ENCODE data around the gene POC5.

The POC5 gene

DNA sequence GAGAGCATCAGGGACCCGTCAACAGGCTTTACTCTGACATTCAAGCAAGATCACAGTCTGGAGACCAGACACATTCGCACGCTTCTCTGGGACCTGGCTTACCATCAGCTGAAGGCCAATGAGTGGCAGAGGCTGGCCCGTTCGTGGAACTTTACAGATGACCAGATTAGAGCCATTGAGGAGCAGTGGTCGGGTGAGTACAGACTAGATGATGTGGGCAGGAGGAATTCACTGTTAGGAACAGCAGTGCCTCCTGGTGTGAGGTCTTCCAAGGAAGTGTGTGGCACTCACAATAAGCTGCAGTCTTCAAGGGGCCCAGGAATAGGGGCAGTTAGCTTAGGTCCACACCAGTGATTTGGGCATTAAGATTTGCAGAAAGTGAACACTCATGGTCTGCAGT, 50.4 kb downstream of the POC5 start:
- H3K9ac ChIP-seq (ENCODE audit: low read depth, low read length), result no peak overlapping the region
- H3K4me3 ChIP-seq (ENCODE audit: low read depth in 1 of 2, low read length in 2 of 2), result no peak overlapping the region
- H2AFZ ChIP-seq (ENCODE audit: low read depth, low read length), result no peak overlapping the region
- ATAC-seq (ENCODE audit: insufficient read depth, low read depth) (no peak), DNase-seq (no peak)
- no peaks in the 10 kb centered on the region for H3K79me2 ChIP-seq (ENCODE audit: insufficient read depth, low read length)
- no peak overlapping the region for H3K27ac ChIP-seq (ENCODE audit: low read length)
- no peaks in the 10 kb centered on the region for H3K9me3 ChIP-seq (ENCODE audit: insufficient read depth, low read length, severe bottlenecking)
- no peaks in the 10 kb centered on the region for H4K20me1 ChIP-seq (ENCODE audit: insufficient read depth, low read length)
- H3K4me2 ChIP-seq (ENCODE audit: insufficient read depth, low read length), result no peak overlapping the region
- no peaks in the 10 kb centered on the region for H3K36me3 ChIP-seq (ENCODE audit: insufficient read depth, low read length)
- H3K27me3 ChIP-seq (ENCODE audit: insufficient read depth, low read length, poor library complexity), result no peaks in the 10 kb centered on the region
- no peaks in the 10 kb centered on the region for H3K4me1 ChIP-seq (ENCODE audit: insufficient read depth, low read length)
- TF ChIP-seq, protein P1, sequence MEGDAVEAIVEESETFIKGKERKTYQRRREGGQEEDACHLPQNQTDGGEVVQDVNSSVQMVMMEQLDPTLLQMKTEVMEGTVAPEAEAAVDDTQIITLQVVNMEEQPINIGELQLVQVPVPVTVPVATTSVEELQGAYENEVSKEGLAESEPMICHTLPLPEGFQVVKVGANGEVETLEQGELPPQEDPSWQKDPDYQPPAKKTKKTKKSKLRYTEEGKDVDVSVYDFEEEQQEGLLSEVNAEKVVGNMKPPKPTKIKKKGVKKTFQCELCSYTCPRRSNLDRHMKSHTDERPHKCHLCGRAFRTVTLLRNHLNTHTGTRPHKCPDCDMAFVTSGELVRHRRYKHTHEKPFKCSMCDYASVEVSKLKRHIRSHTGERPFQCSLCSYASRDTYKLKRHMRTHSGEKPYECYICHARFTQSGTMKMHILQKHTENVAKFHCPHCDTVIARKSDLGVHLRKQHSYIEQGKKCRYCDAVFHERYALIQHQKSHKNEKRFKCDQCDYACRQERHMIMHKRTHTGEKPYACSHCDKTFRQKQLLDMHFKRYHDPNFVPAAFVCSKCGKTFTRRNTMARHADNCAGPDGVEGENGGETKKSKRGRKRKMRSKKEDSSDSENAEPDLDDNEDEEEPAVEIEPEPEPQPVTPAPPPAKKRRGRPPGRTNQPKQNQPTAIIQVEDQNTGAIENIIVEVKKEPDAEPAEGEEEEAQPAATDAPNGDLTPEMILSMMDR (IDR thresholded peaks at IDR 0.05; ENCODE audit: borderline replicate concordance, extremely low read depth, low read length, poor library complexity, severe bottlenecking), result no peak
- TF ChIP-seq EZH2 (IDR thresholded peaks at IDR 0.05; ENCODE audit: borderline replicate concordance, low read depth, low read length, severe bottlenecking), result no peak

DNA sequence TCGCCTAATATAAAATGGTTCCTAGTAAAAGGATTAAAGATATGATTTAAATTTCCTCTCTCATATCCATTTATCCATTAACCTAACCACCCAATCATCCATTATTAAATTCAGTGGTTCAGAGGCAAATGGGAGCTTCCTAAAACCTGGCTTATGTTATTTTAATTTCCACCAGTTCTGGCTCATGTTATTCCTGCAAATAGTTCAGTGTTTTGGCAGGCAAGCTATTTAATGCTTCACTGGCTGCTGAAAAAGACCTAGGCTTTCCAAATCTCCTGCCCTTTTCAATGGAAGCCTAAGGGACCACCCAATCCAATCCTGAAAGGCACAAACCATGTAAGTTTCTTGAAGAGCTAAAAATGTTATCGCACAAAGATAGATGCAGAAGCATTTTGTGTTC, 52.3 kb downstream of the POC5 start:
- no peak for TF ChIP-seq EZH2 (IDR thresholded peaks at IDR 0.05; ENCODE audit: borderline replicate concordance, low read depth, low read length, severe bottlenecking)
- TF ChIP-seq, protein P1 (IDR thresholded peaks at IDR 0.05; ENCODE audit: borderline replicate concordance, extremely low read depth, low read length, poor library complexity, severe bottlenecking), result no peak
- Histone ChIP-seq H4K20me1 (ENCODE audit: insufficient read depth, low read length) (no peaks in the 10 kb centered on the region), H3K4me3 (ENCODE audit: low read depth in 1 of 2, low read length in 2 of 2) (no peak overlapping the region), H3K9ac (ENCODE audit: low read depth, low read length) (no peak overlapping the region), H3K79me2 (ENCODE audit: insufficient read depth, low read length) (no peaks in the 10 kb centered on the region), H3K4me1 (ENCODE audit: insufficient read depth, low read length) (no peaks in the 10 kb centered on the region), H3K27ac (ENCODE audit: low read length) (no peak overlapping the region), H3K27me3 (ENCODE audit: insufficient read depth, low read length, poor library complexity) (no peaks in the 10 kb centered on the region), H3K36me3 (ENCODE audit: insufficient read depth, low read length) (no peaks in the 10 kb centered on the region), H3K9me3 (ENCODE audit: insufficient read depth, low read length, severe bottlenecking) (no peaks in the 10 kb centered on the region), H3K4me2 (ENCODE audit: insufficient read depth, low read length) (no peak overlapping the region), H2AFZ (ENCODE audit: low read depth, low read length) (no peak overlapping the region)
- ATAC-seq (ENCODE audit: insufficient read depth, low read depth), result no peak
- no peak for DNase-seq

DNA sequence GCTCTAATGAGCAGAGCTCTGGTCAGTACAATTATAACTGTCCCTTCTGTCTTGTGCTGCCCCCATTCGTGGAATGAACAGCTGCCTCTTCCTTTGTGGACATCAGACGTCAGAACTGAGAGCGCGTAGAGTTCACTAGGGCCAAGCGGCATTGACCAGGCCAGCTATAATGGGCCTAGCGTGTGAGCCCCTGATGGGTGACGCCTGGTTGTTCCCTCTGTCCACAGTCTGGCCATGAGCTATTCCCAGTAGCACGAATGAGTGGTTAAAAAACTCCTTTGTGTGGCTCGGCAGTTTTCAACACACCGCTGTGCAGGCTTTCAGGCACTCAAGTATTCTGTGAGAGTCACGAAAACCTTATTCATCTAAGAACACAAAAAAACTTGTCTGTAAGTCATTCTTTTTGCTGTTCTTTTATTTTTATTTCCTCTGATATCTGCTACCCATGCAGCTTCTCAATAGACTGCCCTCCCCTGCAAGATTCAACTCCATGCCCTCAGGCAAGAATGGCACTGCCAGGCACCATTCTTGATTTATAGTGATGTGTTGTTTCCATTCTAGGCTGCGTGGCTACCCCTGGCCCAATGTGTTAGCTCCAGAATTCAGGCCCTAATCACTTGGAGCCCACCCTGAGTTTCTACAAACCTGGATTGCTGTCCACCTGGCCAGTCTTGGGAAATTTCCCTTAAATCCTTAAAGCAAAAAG, 53.5 kb downstream of the POC5 start:
- Histone ChIP-seq H2AFZ (ENCODE audit: low read depth, low read length) (no peak overlapping the region), H3K4me1 (ENCODE audit: insufficient read depth, low read length) (no peaks in the 10 kb centered on the region), H3K36me3 (ENCODE audit: insufficient read depth, low read length) (no peaks in the 10 kb centered on the region), H3K9me3 (ENCODE audit: insufficient read depth, low read length, severe bottlenecking) (no peaks in the 10 kb centered on the region), H3K4me2 (ENCODE audit: insufficient read depth, low read length) (no peak overlapping the region), H3K4me3 (ENCODE audit: low read depth in 1 of 2, low read length in 2 of 2) (no peak overlapping the region), H3K9ac (ENCODE audit: low read depth, low read length) (no peak overlapping the region), H3K27me3 (ENCODE audit: insufficient read depth, low read length, poor library complexity) (no peaks in the 10 kb centered on the region), H4K20me1 (ENCODE audit: insufficient read depth, low read length) (no peaks in the 10 kb centered on the region), H3K27ac (ENCODE audit: low read length) (no peak overlapping the region), H3K79me2 (ENCODE audit: insufficient read depth, low read length) (no peaks in the 10 kb centered on the region)
- no peak for ATAC-seq (ENCODE audit: insufficient read depth, low read depth)
- no peak for TF ChIP-seq EZH2 (IDR thresholded peaks at IDR 0.05; ENCODE audit: borderline replicate concordance, low read depth, low read length, severe bottlenecking)
- TF ChIP-seq, protein P1 (IDR thresholded peaks at IDR 0.05; ENCODE audit: borderline replicate concordance, extremely low read depth, low read length, poor library complexity, severe bottlenecking), result no peak
- DNase-seq, result no peak

Measured in DND-41 (cell line).